ENCODE measurements around the gene UXT. TPM values are rescaled to one million over a fixed set of nuclear protein-coding genes. Genes with fewer than 3 reads are reported as not detected.
"Not testable (repeated sequence)": the region's sequence is repeated elsewhere in the genome, so short reads cannot be mapped to it uniquely, and the experiment has no call there.

The UXT gene
- total RNA-seq (2014; rRNA removed; shearing (Covaris generic); ENCODE audit: low replicate concordance), result 155 and 240 TPM in 2 replicates

GRCh38 chrX:47658684-47659420, at the start of gene UXT:
Gene UXT (minus strand): TSS chrX:47659180. CDS start chrX:47658927, 253 bp downstream.
- no peaks in the 10 kb centered on the region for H3K9me3 ChIP-seq
- H3K4me3 ChIP-seq, result peak within 1 kb of the TSS; percentile 67
- H3K36me3 ChIP-seq, result peaks cover 19% of the 10 kb centered on the region
- H3K27me3 ChIP-seq, result no peaks in the 10 kb centered on the region
- peak; percentile 92 for DNase-seq

GRCh38 chrX:47707031-47707780, 48.2 kb upstream of the UXT start:
- Histone ChIP-seq H3K27me3 (no peaks in the 10 kb centered on the region), H3K9me3 (no peaks in the 10 kb centered on the region), H3K4me3 (no peak overlapping the region), H3K36me3 (no peaks in the 10 kb centered on the region)
- DNase-seq, result no peak

- DNase-seq, result no peak
- Histone ChIP-seq H3K36me3 (no peaks in the 10 kb centered on the region), H3K4me3 (no peak overlapping the region), H3K27me3 (no peaks in the 10 kb centered on the region), H3K9me3 (no peaks in the 10 kb centered on the region)
Observed at GRCh38 chrX:47706575-47706974, 47.6 kb upstream of the UXT start.

GRCh38 chrX:47704736-47705135, 45.8 kb upstream of the UXT start:
- H3K9me3 ChIP-seq, result no peaks in the 10 kb centered on the region
- 0 out of 2 replicates have a peak, but pooled peaks cover 2% of the 10 kb centered on the region for H3K27me3 ChIP-seq
- no peak for DNase-seq
- no peaks in the 10 kb centered on the region for H3K36me3 ChIP-seq
- H3K4me3 ChIP-seq, result no peak overlapping the region

- H3K27me3 ChIP-seq, result 0 out of 2 replicates have a peak, but pooled peaks cover 2% of the 10 kb centered on the region
- no peaks in the 10 kb centered on the region for H3K36me3 ChIP-seq
- no peak for DNase-seq
- no peak overlapping the region for H3K4me3 ChIP-seq
- no peaks in the 10 kb centered on the region for H3K9me3 ChIP-seq
Observed at GRCh38 chrX:47697181-47697580, 38.2 kb upstream of the UXT start.

- Histone ChIP-seq H3K36me3 (no peaks in the 10 kb centered on the region), H3K4me3 (no peak overlapping the region), H3K27me3 (no peaks in the 10 kb centered on the region), H3K9me3 (no peaks in the 10 kb centered on the region)
- peak; percentile 4 for DNase-seq
Observed at GRCh38 chrX:47690175-47690574, 31.2 kb upstream of the UXT start.

GRCh38 chrX:47687263-47687662, 28.3 kb upstream of the UXT start:
- Histone ChIP-seq H3K9me3 (no peaks in the 10 kb centered on the region), H3K27me3 (no peaks in the 10 kb centered on the region), H3K36me3 (no peaks in the 10 kb centered on the region), H3K4me3 (no peak overlapping the region)
- DNase-seq, result no peak

- Histone ChIP-seq H3K9me3 (no peaks in the 10 kb centered on the region), H3K36me3 (no peaks in the 10 kb centered on the region), H3K4me3 (no peak overlapping the region), H3K27me3 (no peaks in the 10 kb centered on the region)
- DNase-seq, result no peak
Observed at GRCh38 chrX:47683829-47684205, 24.8 kb upstream of the UXT start.

- no peak for DNase-seq
- no peaks in the 10 kb centered on the region for H3K36me3 ChIP-seq
- H3K9me3 ChIP-seq, result no peaks in the 10 kb centered on the region
- no peaks in the 10 kb centered on the region for H3K27me3 ChIP-seq
- H3K4me3 ChIP-seq, result no peak overlapping the region
Observed at GRCh38 chrX:47683184-47683828, 24.3 kb upstream of the UXT start.

- not testable (repeated sequence) for H3K9me3 ChIP-seq, DNase-seq, H3K36me3 ChIP-seq, H3K27me3 ChIP-seq, H3K4me3 ChIP-seq
Observed at GRCh38 chrX:47675959-47676859, 17.2 kb upstream of the UXT start.

GRCh38 chrX:47674776-47675175, 15.8 kb upstream of the UXT start:
- DNase-seq, result no peak
- H3K4me3 ChIP-seq, result no peak overlapping the region
- H3K27me3 ChIP-seq, result no peaks in the 10 kb centered on the region
- 0 out of 2 replicates have a peak, but pooled peaks cover 1% of the 10 kb centered on the region for H3K9me3 ChIP-seq
- H3K36me3 ChIP-seq, result no peaks in the 10 kb centered on the region

- not testable (repeated sequence) for H3K36me3 ChIP-seq, DNase-seq, H3K4me3 ChIP-seq, H3K9me3 ChIP-seq, H3K27me3 ChIP-seq
Observed at GRCh38 chrX:47665797-47666196, 6.8 kb upstream of the UXT start.

- no peaks in the 10 kb centered on the region for H3K9me3 ChIP-seq
- DNase-seq, result no peak
Observed at GRCh38 chrX:47664737-47665136, 5.8 kb upstream of the UXT start.

GRCh38 chrX:47662144-47662657, 3.2 kb upstream of the UXT start:
- Histone ChIP-seq H3K36me3 (peaks cover 10% of the 10 kb centered on the region), H3K4me3 (no peak overlapping the region), H3K9me3 (no peaks in the 10 kb centered on the region), H3K27me3 (no peaks in the 10 kb centered on the region)
- peak; percentile 58 for DNase-seq

More at GRCh38 chrX:47664737-47665136, 5.8 kb upstream of the UXT start:
- Histone ChIP-seq H3K4me3 (no peak overlapping the region), H3K36me3 (no peaks in the 10 kb centered on the region), H3K27me3 (no peaks in the 10 kb centered on the region)

GRCh38 chrX:47661539-47661938, 2.6 kb upstream of the UXT start:
- Histone ChIP-seq H3K9me3 (no peaks in the 10 kb centered on the region), H3K4me3 (no peak overlapping the region), H3K27me3 (no peaks in the 10 kb centered on the region), H3K36me3 (peaks cover 16% of the 10 kb centered on the region)
- DNase-seq, result no peak

- DNase-seq, result no peak
- Histone ChIP-seq H3K4me3 (peak overlapping the region; percentile 67), H3K9me3 (no peaks in the 10 kb centered on the region), H3K36me3 (peaks cover 19% of the 10 kb centered on the region), H3K27me3 (no peaks in the 10 kb centered on the region)
Observed at GRCh38 chrX:47659421-47659726, 394 bp upstream of the UXT start.
